K562 (cell line): ENCODE measurements around the gene TLX2. TPM values are rescaled to one million over a fixed set of nuclear protein-coding genes. Genes with fewer than 3 reads are reported as not detected.

Experiments used
- AFF1 ChIP-seq, 2 experiments: fragments of 450-650 bp; IDR thresholded peaks; 2 replicates each; pipeline ENCODE4 v1.6.1; 2018; ENCODE audit warnings: mild to moderate bottlenecking in 2 of 2, low read depth in 1 of 2; ENCODE audit not compliant: partially characterized antibody in 2 of 2
- CREM ChIP-seq: IDR thresholded peaks from 2 replicates; pipeline ENCODE4 v1.6.1; 2014; ENCODE audit warnings: antibody characterized with exemption, low read depth
- EHMT2 ChIP-seq: fragments of 450-650 bp; IDR thresholded peaks from 2 replicates; pipeline ENCODE4 v1.6.1; 2018; ENCODE audit warnings: antibody characterized with exemption
- ELK3 ChIP-seq: fragments of 450-650 bp; formaldehyde crosslinking; IDR thresholded peaks from 2 replicates; pipeline ENCODE4 v1.4.0; 2020; ENCODE audit warnings: mild to moderate bottlenecking
- FOXJ2 ChIP-seq: fragments of 200-800 bp; sonication (Bioruptor generic); IDR thresholded peaks from 2 replicates; pipeline ENCODE4 v1.6.1; 2016; ENCODE audit warnings: missing genetic modification characterization, missing compliant biosample characterization
- HCFC1 ChIP-seq: IDR thresholded peaks from 2 replicates; pipeline ENCODE4 v1.6.1; 2012; ENCODE audit warnings: low read depth, low read length, improper control_type of control experiment
- KLF16 ChIP-seq: IDR thresholded peaks from 2 replicates; pipeline ENCODE4 v1.6.1; 2016; ENCODE audit warnings: antibody characterized with exemption
- LARP7 ChIP-seq: fragments of 450-650 bp; IDR thresholded peaks from 2 replicates; pipeline ENCODE4 v1.6.1; 2016
- MCM2 ChIP-seq: fragments of 450-650 bp; IDR thresholded peaks from 2 replicates; pipeline ENCODE4 v1.6.1; 2017; ENCODE audit warnings: low read depth, mild to moderate bottlenecking
- MTF1 ChIP-seq: fragments of 250-450 bp; sonication (Bioruptor Pico); IDR thresholded peaks from 2 replicates; pipeline ENCODE4 v1.9.0; 2021; ENCODE audit warnings: moderate library complexity, mild to moderate bottlenecking, inconsistent platforms, borderline replicate concordance
- NCOA2 ChIP-seq, 2 experiments: fragments of 450-650 bp; IDR thresholded peaks; 2 replicates each; pipeline ENCODE4 v1.6.1; 2018; ENCODE audit warnings: mild to moderate bottlenecking in 2 of 2, moderate library complexity in 1 of 2; ENCODE audit not compliant: partially characterized antibody in 2 of 2
- NFATC3 ChIP-seq: fragments of 450-650 bp; IDR thresholded peaks from 2 replicates; pipeline ENCODE4 v1.6.1; 2017; ENCODE audit warnings: mild to moderate bottlenecking
- RBM34 ChIP-seq: fragments of 200-400 bp; formaldehyde crosslinking; IDR thresholded peaks from 2 replicates; pipeline ENCODE4 v1.6.1; 2018; ENCODE audit warnings: low read length, borderline replicate concordance; ENCODE audit not compliant: insufficient read depth
- SIX5 ChIP-seq, 2 experiments: IDR thresholded peaks; 2 replicates each; pipeline ENCODE4 v1.6.1; 2011; ENCODE audit warnings: low read length in 2 of 2, borderline replicate concordance in 1 of 2, low read depth in 1 of 2, mild to moderate bottlenecking in 1 of 2, moderate library complexity in 1 of 2; ENCODE audit not compliant: insufficient read depth in 1 of 2
- TBP ChIP-seq: optimal IDR thresholded peaks from 2 replicates; pipeline ENCODE3; 2011; ENCODE audit warnings: low read depth, low read length, improper control_type of control experiment
- TCF7L2 ChIP-seq: fragments of 150-350 bp; IDR thresholded peaks from 2 replicates; pipeline ENCODE4 v1.6.1; 2016; ENCODE audit warnings: low read depth, mild to moderate bottlenecking, low read length, moderate library complexity
- XRCC5 ChIP-seq: fragments of 200-400 bp; formaldehyde crosslinking; IDR thresholded peaks from 2 replicates; pipeline ENCODE4 v1.6.1; 2017; ENCODE audit warnings: low read depth, mild to moderate bottlenecking, low read length
- ZNF217 ChIP-seq: sonication (generic); formaldehyde crosslinking; IDR thresholded peaks from 2 replicates; pipeline ENCODE4 v1.8.0; 2022; ENCODE audit warnings: mild to moderate bottlenecking, missing genetic modification reagents
- ZNF316 ChIP-seq: fragments of 450-650 bp; IDR thresholded peaks from 2 replicates; pipeline ENCODE4 v1.6.1; 2016
- ZNF324 ChIP-seq: fragments of 250-450 bp; sonication (Bioruptor Pico); IDR thresholded peaks from 2 replicates; pipeline ENCODE4 v1.4.0; 2020; ENCODE audit warnings: mild to moderate bottlenecking
- ZNF57 ChIP-seq: fragments of 450-650 bp; formaldehyde crosslinking; IDR thresholded peaks from 2 replicates; pipeline ENCODE4 v1.4.0; 2020; ENCODE audit warnings: mild to moderate bottlenecking, moderate library complexity
- polyA plus RNA-seq, 8 experiments: library from polyadenylated mRNA; depleted of rRNA in 4 of 8; stranded (reverse) in 5 of 8; unstranded in 3 of 8; fragments of >200 nt; fragmentation: Nextera tagmentation in 2 of 8; fragmentation: Illumina TruSeq in 1 of 8; extraction: Ambion mirVana in 2 of 8; extraction: Trizol in 1 of 8; gene quantifications; 2 replicates each; pipeline versions ENCODE4 v1.2.1 to v1.2.3, GENCODE V29; 2011 to 2014; ENCODE audit warnings: inconsistent platforms in 1 of 8, missing spikeins in 1 of 8
- total RNA-seq, 7 experiments: library from RNA; depleted of rRNA in 6 of 7; stranded (reverse); fragments of >200 nt in 6 of 7; fragmentation: Illumina TruSeq in 2 of 7; extraction: Trizol in 2 of 7; gene quantifications; 2 replicates each; pipeline versions ENCODE4 v1.2.1 to v1.2.3, GENCODE V29; 2011 to 2021; ENCODE audit warnings: low replicate concordance in 1 of 7
- TF ChIP-seq, protein P1 (sequence below): fragments of 450-650 bp; IDR thresholded peaks from 2 replicates; pipeline ENCODE4 v1.7.1; 2018; ENCODE audit warnings: mild to moderate bottlenecking, low read depth; ENCODE audit not compliant: partially characterized antibody

The TLX2 gene
- total and polyA plus RNA-seq, 9 of the 15 experiments (the other 6 are each of a cell fraction or from before 2014, with no cell fraction given): not detected

DNA sequence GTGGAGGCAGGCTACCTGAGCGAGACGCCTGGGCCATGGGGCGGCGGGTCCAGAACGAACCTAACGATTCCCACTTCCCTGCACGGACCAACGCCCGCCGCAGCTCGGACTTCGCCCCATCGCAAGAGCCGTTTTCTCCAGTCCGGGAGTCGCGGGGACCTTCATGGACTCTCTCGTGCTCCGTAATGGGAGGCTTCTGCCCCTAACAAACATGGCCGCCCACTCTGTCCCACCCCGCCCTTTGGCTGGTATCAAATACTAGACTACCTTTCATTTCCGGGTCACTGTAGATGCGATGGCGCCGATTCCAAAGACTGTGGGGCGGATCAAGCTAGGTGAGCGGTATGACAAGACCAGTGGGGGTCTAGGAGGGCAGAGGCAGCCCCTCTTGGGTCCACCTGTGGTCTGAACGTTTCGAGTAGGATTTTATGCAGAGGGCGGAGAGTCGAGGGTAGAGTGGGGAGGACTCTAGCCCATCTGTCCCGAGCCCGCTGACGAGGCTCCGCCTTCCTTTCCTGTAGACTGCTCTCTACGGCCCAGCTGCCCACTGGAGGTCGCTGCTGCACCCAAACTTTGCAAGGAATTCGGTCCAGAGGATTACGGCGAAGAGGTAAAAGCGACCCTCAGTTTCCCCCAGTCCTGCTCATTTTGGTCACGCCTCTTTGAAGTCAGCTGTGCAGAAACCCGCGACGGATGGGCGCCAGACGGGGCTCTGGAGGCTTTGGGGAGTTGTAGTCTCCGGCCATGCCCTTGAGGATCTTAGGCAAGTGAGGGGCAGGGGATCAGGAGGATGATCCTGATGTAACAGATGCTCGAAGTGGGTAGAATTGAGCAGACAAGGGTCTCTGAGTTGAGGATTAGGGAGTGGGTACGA lies 31.2 kb upstream of the TLX2 start, which contains the start of the genes CCDC142 and TTC31 (continued):
- TF ChIP-seq XRCC5: no peak; the same call in 1 of the 2 replicates
- TF ChIP-seq KLF16: peak; percentile 64; the same call in 1 of the 2 replicates
- no peak for TF ChIP-seq LARP7
- peak; percentile 48 to 60; a peak in 3 of 4 replicates for TF ChIP-seq SIX5 (IDR thresholded peaks at IDR 0.05; ENCODE audit: borderline replicate concordance in 1 of 2, insufficient read depth in 1 of 2, low read depth in 1 of 2, low read length in 2 of 2)
- no peak for TF ChIP-seq ZNF217 (CRISPR knock-in tag)
- TF ChIP-seq NFATC3: no peak
- peak; percentile 89 for TF ChIP-seq HCFC1
- TF ChIP-seq MTF1 (CRISPR knock-in tag): no peak
- no peak for TF ChIP-seq FOXJ2 (tag)
- TF ChIP-seq ZNF316: no peak
- no peak for TF ChIP-seq MCM2
- peak; percentile 84 for TF ChIP-seq TBP
- TF ChIP-seq RBM34: no peak
- TF ChIP-seq CREM: peak; percentile 71
- no peak for TF ChIP-seq ZNF57 (CRISPR knock-in tag)
- no peak for TF ChIP-seq ELK3
- TF ChIP-seq EHMT2: peak; percentile 89
- TF ChIP-seq ZNF324: no peak
- no peak for TF ChIP-seq NCOA2 (IDR thresholded peaks at IDR 0.05; ENCODE audit: partially characterized antibody in 2 of 2)
- TF ChIP-seq, protein P1, sequence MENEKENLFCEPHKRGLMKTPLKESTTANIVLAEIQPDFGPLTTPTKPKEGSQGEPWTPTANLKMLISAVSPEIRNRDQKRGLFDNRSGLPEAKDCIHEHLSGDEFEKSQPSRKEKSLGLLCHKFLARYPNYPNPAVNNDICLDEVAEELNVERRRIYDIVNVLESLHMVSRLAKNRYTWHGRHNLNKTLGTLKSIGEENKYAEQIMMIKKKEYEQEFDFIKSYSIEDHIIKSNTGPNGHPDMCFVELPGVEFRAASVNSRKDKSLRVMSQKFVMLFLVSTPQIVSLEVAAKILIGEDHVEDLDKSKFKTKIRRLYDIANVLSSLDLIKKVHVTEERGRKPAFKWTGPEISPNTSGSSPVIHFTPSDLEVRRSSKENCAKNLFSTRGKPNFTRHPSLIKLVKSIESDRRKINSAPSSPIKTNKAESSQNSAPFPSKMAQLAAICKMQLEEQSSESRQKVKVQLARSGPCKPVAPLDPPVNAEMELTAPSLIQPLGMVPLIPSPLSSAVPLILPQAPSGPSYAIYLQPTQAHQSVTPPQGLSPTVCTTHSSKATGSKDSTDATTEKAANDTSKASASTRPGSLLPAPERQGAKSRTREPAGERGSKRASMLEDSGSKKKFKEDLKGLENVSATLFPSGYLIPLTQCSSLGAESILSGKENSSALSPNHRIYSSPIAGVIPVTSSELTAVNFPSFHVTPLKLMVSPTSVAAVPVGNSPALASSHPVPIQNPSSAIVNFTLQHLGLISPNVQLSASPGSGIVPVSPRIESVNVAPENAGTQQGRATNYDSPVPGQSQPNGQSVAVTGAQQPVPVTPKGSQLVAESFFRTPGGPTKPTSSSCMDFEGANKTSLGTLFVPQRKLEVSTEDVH: peak; percentile 87
- peak; percentile 59 to 82 for TF ChIP-seq AFF1 (IDR thresholded peaks at IDR 0.05; ENCODE audit: low read depth in 1 of 2, partially characterized antibody in 2 of 2)
- no peak for TF ChIP-seq TCF7L2
